Measurements from ENCODE around the gene DHRS9.
A peak's percentile ranks its signal among the peaks of the same experiment; 100 is the strongest.

DHRS9 gene

DNA sequence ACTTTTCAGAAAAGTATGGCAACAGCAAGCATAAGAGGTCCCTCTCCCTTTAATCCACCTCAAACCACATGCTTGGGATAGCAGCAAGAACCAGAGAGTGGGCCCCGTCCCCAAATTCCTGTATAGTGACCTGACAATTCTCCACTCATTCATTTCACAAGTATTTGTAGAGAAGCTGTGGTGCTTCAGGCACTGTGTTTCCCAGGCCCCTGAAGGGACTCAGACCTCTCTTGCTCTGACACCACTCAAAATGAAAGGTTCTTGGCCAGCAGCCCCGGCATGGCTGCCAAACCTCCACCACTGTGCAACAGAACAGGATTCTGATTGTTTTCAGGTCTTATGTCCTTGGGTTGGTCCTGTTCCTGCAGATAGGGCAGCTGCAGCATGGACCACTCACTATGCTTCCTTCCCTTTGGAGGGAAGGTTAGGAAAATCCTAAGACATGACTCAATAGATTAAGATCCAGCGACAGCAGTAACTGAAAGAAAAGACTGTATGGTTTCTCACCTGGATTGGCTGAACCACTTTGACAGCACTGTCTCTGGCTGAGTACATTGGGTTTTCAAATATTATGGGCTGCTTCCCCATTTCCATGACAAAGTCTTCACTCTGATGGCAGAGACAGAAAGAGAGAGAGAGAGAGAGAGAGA lies 67.6 kb downstream of the DHRS9 start:
- DNase-seq, result no peak

DNA sequence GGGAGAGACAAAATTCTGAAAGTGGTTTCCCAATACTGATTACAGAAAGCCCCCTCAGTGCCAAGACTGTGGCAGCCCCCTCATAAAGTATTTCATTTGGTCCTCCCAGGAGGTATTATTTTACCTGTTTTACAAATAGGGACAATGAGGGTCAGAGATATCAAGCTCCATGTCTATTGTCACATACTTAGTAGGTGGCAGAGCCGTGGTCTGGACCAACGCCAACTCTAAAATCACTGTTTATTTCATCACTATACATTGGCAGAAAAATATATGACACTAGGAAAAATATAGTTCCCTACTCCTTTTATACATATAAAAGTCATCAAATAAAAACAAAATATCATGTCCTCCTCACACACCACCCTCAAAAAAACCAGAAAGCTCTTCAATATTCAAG lies 68.6 kb downstream of the DHRS9 start:
- no peak for DNase-seq

DNA sequence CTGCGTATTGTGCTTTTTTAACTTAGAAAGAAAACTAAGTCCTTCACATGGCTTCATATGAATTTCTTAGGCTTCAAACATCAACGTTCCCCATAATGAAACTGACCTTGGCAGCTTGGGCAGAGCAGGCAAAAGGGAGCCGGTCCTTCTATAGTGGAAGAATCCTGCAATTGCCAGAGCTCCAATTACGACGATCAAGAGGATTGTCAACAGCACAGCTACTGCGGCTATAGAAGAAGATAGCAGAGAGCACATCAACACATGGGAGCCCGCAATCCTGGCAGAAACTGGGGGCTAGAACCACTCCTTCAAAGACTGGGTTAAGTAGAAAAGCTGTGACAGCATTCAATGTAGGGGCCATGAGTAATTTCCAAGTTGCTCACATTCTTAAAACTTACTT lies 69.8 kb downstream of the DHRS9 start:
- no peak for DNase-seq

DNA sequence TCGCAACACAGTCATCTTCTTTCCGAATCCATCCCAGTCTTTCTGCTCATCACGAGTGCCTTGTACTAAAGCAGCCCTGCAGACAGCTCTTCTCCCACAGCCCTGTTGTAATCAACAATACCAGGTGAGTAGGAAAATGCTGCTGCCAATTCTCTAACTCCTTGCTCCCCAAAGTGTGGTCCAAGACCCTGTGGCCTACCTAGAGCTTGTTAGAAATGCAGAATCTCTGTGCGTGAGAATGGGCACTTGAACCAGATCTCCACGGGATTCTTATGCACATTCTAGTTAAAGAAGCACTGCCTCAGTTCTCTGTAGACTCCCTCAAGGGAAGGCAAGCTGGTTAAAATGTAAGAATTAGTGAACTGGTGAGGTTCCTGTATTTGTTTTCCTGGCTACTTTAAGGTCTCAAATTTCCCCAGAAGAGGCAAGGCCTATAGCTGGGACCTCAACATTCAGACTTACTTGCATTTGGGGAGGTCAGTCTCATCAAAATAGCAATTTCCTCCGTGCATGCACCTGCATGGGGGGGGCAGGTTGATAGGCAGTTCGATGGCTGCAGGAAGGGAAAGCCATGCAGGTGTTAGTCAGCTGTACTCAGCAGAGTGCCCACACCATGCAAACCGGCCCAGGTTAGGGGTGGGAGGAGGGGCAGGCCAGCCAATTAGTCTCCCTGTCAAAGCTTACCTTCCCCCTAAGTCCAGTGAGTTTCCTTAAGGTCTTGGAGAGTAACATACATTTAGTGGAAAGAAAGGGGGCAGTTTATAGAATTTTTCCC lies 70.8 kb downstream of the DHRS9 start:
- no peak for DNase-seq

DNA sequence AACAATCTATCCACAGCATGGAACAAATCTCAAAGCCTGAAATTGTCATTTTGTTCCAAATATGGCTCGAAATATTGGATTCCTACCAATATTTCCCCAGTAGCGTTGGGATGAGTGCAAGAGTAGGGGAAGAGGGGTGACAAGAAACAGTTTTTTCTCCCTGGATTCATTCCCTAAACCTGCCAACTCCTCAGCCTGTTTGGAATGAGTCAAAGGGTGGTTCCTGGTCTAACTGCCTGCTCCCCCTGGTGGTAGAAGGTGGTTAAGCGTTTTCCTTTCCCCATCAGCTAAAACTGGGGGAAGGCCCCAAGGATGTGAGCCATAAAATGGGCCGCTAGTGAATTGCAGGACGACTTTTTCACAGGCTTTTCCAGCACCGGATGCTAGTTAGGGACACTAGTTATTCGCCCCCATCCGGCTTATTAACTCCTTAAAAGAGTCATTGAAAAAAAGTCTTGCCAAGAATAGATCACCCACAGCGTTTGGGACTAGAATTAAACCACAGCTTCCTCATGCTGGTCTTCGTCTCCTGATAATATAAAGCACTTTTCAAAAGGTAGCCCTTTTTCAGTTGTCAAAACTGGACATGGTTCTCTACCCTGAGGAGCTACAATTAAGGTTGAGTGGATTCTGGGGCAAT lies 72.5 kb downstream of the DHRS9 start:
- DNase-seq, result peak; percentile 4

DNA sequence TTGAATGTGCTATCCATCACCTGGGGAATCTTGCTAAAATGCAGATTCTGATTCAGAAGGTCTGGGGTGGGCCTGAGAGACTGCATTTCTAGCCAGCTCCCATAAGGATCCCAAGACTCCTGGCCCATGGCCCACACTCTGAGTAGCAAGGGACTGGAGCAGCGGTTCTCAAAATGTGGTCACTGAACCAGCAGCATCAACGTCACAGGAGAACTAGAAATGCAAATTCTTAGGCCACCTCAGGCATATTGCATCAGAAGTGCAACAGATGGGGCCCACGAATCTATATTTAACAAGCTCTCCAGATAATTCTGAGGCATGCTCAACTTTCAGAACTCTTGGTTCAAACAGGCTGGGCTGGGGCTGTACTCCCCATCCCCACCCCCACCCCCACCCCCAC lies 74.6 kb downstream of the DHRS9 start:
- no peak for DNase-seq

All from NCI-H526 treated with DMSO at 0.1 percent for 48 hours (cell line).